HCT116 (cell line): ENCODE results near the gene ARRB2. TPM values are rescaled to one million over a fixed set of nuclear protein-coding genes. Genes with fewer than 3 reads are reported as not detected.

Experiments used
- ATAC-seq: fragments of 200-7000 bp; cut with Tn5 transposase; 2 replicates; pipeline ENCODE4 v1.9.1; 2020; ENCODE audit warnings: mild to moderate bottlenecking, moderate library complexity
- BruUV-seq: library from RNA; stranded (reverse); fragments of 400-500 nt; replicated peaks from 2 replicates; lab custom pipeline; 2021; lab: Mats Ljungman, UMichigan
- CTCF ChIA-PET: fragments of 300-600 bp; sonication (Branson Sonifier 250); formaldehyde crosslinking; loops from one replicate; lab custom pipeline; 2021; ENCODE audit warnings: antibody characterized with exemption; lab: Charles Lee
- POLR2A ChIA-PET: fragments of 300-600, 350-600 bp; sonication (Branson Sonifier 250); formaldehyde crosslinking; loops from one replicate; lab custom pipeline; 2021; ENCODE audit warnings: antibody characterized with exemption; lab: Charles Lee
- RAD21 ChIA-PET, 2 experiments: fragments of 300-600 bp; sonication (Branson Sonifier 250); formaldehyde crosslinking; loops; one replicate each; lab custom pipeline; 2023; ENCODE audit warnings: low total read pairs in 2 of 2; ENCODE audit not compliant: uncharacterized antibody in 2 of 2, unreplicated experiment in 2 of 2, low non-redundant PET in 1 of 2; lab: Charles Lee
- DNase-seq: peaks from one replicate; pipeline ENCODE4 v3.0.0-alpha.2; 2010; ENCODE audit warnings: low read depth, low spot score
- H2AFZ ChIP-seq: fragments of 200-600 bp; shearing (Covaris generic), sonication (generic); 2 replicates; pipeline ENCODE4 v1.6.1; 2017; ENCODE audit warnings: low read depth, mixed run types, mixed read lengths, antibody characterized with exemption, low read length; ENCODE audit not compliant: poor library complexity, severe bottlenecking
- H3K27ac ChIP-seq: 2 replicates; pipeline ENCODE4 v1.5.1; 2012; ENCODE audit warnings: low read depth, low read length
- H3K27me3 ChIP-seq: fragments of 200-600 bp; sonication (generic); 2 replicates; pipeline ENCODE4 v1.6.1; 2016; ENCODE audit warnings: mixed run types, low read length, mixed read lengths; ENCODE audit not compliant: insufficient read depth
- H3K36me3 ChIP-seq, 2 experiments: fragments of 200-500 bp in 1 of 2; fragments of 200-600 bp in 1 of 2; sonication (Bioruptor generic) in 1 of 2; sonication (generic) in 1 of 2; 2 replicates each; pipeline versions ENCODE4 v1.5.1 to v1.6.1; 2014 to 2016; ENCODE audit warnings: low read length in 2 of 2, inconsistent platforms in 1 of 2, mixed read lengths in 1 of 2, mixed run types in 1 of 2; ENCODE audit not compliant: insufficient read depth in 2 of 2, control insufficient read depth in 1 of 2
- H3K4me1 ChIP-seq, 2 experiments: fragments of 200-600 bp in 1 of 2; sonication (generic) in 1 of 2; 2 replicates each; pipeline versions ENCODE4 v1.5.1 to v1.6.1; 2012 to 2017; ENCODE audit warnings: low read length in 2 of 2, inconsistent platforms in 1 of 2, mild to moderate bottlenecking in 1 of 2, mixed read lengths in 1 of 2, mixed run types in 1 of 2, moderate library complexity in 1 of 2; ENCODE audit not compliant: insufficient read depth in 2 of 2, control insufficient read depth in 1 of 2
- H3K4me2 ChIP-seq: fragments of 200-600 bp; sonication (generic); 2 replicates; pipeline ENCODE4 v1.6.1; 2017; ENCODE audit warnings: mixed run types, low read length, mixed read lengths
- H3K4me3 ChIP-seq, 2 experiments: fragments of 200-600 bp in 1 of 2; sonication (generic) in 1 of 2; replicated peaks in 1 of 2; 2 replicates each; pipeline ENCODE4 v1.5.1; 2011 to 2016; ENCODE audit warnings: low read length in 2 of 2, control low read depth in 1 of 2, low read depth in 1 of 2, mild to moderate bottlenecking in 1 of 2, mixed read lengths in 1 of 2, mixed run types in 1 of 2
- H3K79me2 ChIP-seq: fragments of 200-600 bp; sonication (generic); 2 replicates; pipeline ENCODE4 v1.6.1; 2017; ENCODE audit warnings: mild to moderate bottlenecking, mixed run types, low read length, moderate library complexity, mixed read lengths; ENCODE audit not compliant: insufficient read depth
- H3K9ac ChIP-seq: fragments of 200-600 bp; sonication (generic); 2 replicates; pipeline ENCODE4 v1.6.1; 2016; ENCODE audit warnings: low read length, mixed read lengths
- H3K9me2 ChIP-seq: fragments of 200-600 bp; sonication (generic), shearing (Covaris generic); 2 replicates; pipeline ENCODE4 v1.6.1; 2017; ENCODE audit warnings: mixed run types, mild to moderate bottlenecking, moderate library complexity; ENCODE audit not compliant: insufficient read depth
- H3K9me3 ChIP-seq, 2 experiments: fragments of 200-500 bp in 1 of 2; fragments of 200-600 bp in 1 of 2; sonication (Bioruptor generic) in 1 of 2; sonication (generic) in 1 of 2; 2 replicates each; pipeline ENCODE4 v1.6.1; 2014 to 2017; ENCODE audit warnings: low read length in 2 of 2, mixed read lengths in 2 of 2, inconsistent platforms in 1 of 2, low read depth in 1 of 2, mild to moderate bottlenecking in 1 of 2, mixed run types in 1 of 2, moderate library complexity in 1 of 2; ENCODE audit not compliant: control insufficient read depth in 1 of 2, insufficient read depth in 1 of 2
- H4K20me1 ChIP-seq: fragments of 200-600 bp; sonication (generic), shearing (Covaris generic); 2 replicates; pipeline ENCODE4 v1.6.1; 2017; ENCODE audit warnings: mixed run types, mild to moderate bottlenecking, moderate library complexity; ENCODE audit not compliant: insufficient read depth
- ATF3 ChIP-seq: IDR thresholded peaks from 2 replicates; pipeline ENCODE4 v1.6.1; 2012
- CBX3 ChIP-seq: IDR thresholded peaks from 2 replicates; pipeline ENCODE4 v1.6.1; 2012; ENCODE audit warnings: low read depth
- CTCF ChIP-seq, 3 experiments: fragments of 200-600 bp in 1 of 3; sonication (generic) in 1 of 3; IDR thresholded peaks in 2 of 3; conservative IDR thresholded peaks in 1 of 3; 2 replicates each; pipeline ENCODE4 v1.5.1; 2012 to 2017; ENCODE audit warnings: low read depth in 2 of 3, low read length in 2 of 3, antibody characterized with exemption in 1 of 3, borderline replicate concordance in 1 of 3, control low read depth in 1 of 3, mild to moderate bottlenecking in 1 of 3, mixed read lengths in 1 of 3, mixed run types in 1 of 3, moderate library complexity in 1 of 3; ENCODE audit not compliant: insufficient read depth in 1 of 3
- EGR1 ChIP-seq: IDR thresholded peaks from 2 replicates; pipeline ENCODE4 v1.6.1; 2012; ENCODE audit warnings: low read depth
- EZH2 ChIP-seq: fragments of 200-600 bp; sonication (generic); IDR thresholded peaks from 2 replicates; pipeline ENCODE4 v1.6.1; 2017; ENCODE audit warnings: antibody characterized with exemption, mixed run types
- FOSL1 ChIP-seq: IDR thresholded peaks from 2 replicates; pipeline ENCODE4 v1.6.1; 2012; ENCODE audit warnings: low read depth
- JUND ChIP-seq: IDR thresholded peaks from 2 replicates; pipeline ENCODE4 v1.6.1; 2012
- MAX ChIP-seq: IDR thresholded peaks from 2 replicates; pipeline ENCODE4 v1.6.1; 2012
- POLR2A ChIP-seq: IDR thresholded peaks from 2 replicates; pipeline ENCODE4 v1.7.0; 2011; ENCODE audit warnings: borderline replicate concordance; ENCODE audit not compliant: insufficient read depth, insufficient read length; ENCODE audit errors: extremely low read depth
- POLR2AphosphoS5 ChIP-seq: IDR thresholded peaks from 2 replicates; pipeline ENCODE4 v1.6.1; 2011; ENCODE audit warnings: mild to moderate bottlenecking, low read depth, low read length, moderate library complexity
- RAD21 ChIP-seq: IDR thresholded peaks from 2 replicates; pipeline ENCODE4 v1.6.1; 2012; ENCODE audit warnings: low read depth, mild to moderate bottlenecking
- SP1 ChIP-seq: IDR thresholded peaks from 2 replicates; pipeline ENCODE4 v1.6.1; 2012; ENCODE audit warnings: low read depth
- SRF ChIP-seq: IDR thresholded peaks from 2 replicates; pipeline ENCODE4 v1.6.1; 2012; ENCODE audit warnings: low read depth
- TCF7L2 ChIP-seq: IDR thresholded peaks from 2 replicates; pipeline ENCODE4 v1.7.0; 2011; ENCODE audit warnings: borderline replicate concordance, inconsistent platforms; ENCODE audit not compliant: insufficient read depth, insufficient read length; ENCODE audit errors: extremely low read depth
- YY1 ChIP-seq: IDR thresholded peaks from 2 replicates; pipeline ENCODE4 v1.6.1; 2011; ENCODE audit warnings: low read length, low read depth, moderate library complexity, mild to moderate bottlenecking; ENCODE audit not compliant: insufficient replicate concordance; ENCODE audit errors: extremely low read depth
- ZFX ChIP-seq: fragments of 450-650 bp; IDR thresholded peaks from 2 replicates; pipeline ENCODE4 v1.6.1; 2017
- ZNF274 ChIP-seq: fragments of 200-500 bp; sonication (Bioruptor generic); IDR thresholded peaks from 2 replicates; pipeline ENCODE4 v1.6.1; 2014; ENCODE audit warnings: mild to moderate bottlenecking, low read depth, low read length, inconsistent platforms
- intact Hi-C: fragments of 100-400 bp; cut with micrococcal nuclease; formaldehyde crosslinking; loops from 2 replicates; pipeline ENCODE4 v1.10.0; 2022
- total RNA-seq: library from RNA; stranded (reverse); gene quantifications from one replicate; pipeline ENCODE4 v1.2.1, GENCODE V29; 2021; ENCODE audit not compliant: unreplicated experiment

ARRB2 gene
- total RNA-seq, 1 experiment from 2014 or later = 70.8 TPM

DNA sequence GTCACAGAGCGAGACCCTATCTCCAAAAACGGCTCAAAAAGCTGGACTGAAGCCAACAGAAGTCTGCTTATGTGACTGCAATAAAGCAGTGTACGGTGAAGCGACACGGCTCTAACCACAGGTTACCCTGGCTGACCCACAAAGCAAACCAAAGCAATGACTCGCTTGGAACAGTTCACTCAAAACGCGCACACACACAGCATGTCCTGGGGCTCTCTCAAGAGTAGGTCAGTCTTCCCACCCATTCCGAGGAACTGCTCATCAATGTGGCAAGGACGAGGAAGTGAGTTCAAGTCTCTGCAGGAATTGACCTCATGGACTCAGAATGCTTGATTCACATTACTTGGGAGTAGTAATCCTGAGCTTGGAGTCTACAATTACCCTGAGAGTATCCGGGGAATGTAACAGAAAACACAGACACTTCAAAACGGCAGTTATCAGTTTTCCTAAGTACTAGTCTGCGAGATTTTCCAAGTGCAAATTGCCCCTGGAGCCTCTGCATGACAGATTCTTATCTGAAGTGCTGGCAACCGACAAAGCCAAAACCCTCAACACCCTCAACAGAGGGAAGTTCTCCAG lies 31.9 kb upstream of the ARRB2 start:
- intact Hi-C loops = no loop called here
- no peaks in the 10 kb centered on the region for H3K9me3 ChIP-seq
- H2AFZ ChIP-seq = no peak overlapping the region
- H3K4me3 ChIP-seq = no peak overlapping the region
- RAD21 ChIA-PET = no interaction called here
- TF ChIP-seq CBX3 (0 out of 2 replicates have a peak, but pooled peaks have one; percentile 14), MAX (peak; percentile 45; the same call in 1 of the 2 replicates), JUND (peak; percentile 32; the same call in 1 of the 2 replicates), FOSL1 (peak; percentile 50; the same call in 1 of the 2 replicates), POLR2A (no peak), SP1 (peak; percentile 53; the same call in 1 of the 2 replicates), SRF (no peak)
- H3K9me2 ChIP-seq = no peaks in the 10 kb centered on the region
- peaks cover 6% of the 10 kb centered on the region; the same call in 1 of the 2 replicates for H4K20me1 ChIP-seq
- ATAC-seq (peak; percentile 79), DNase-seq (peak; percentile 61)
- CTCF ChIA-PET = no interaction called here
- BruUV-seq = no TSS peak
- H3K4me1 ChIP-seq = peaks cover 24 to 36% of the 10 kb centered on the region in 2 experiments
- peak overlapping the region; percentile 46 for H3K4me2 ChIP-seq
- peak overlapping the region; percentile 29; the same call in 1 of the 2 replicates for H3K27ac ChIP-seq
- POLR2A ChIA-PET = no interaction called here
- H3K36me3 ChIP-seq = peaks cover 49 to 56% of the 10 kb centered on the region in 2 experiments; a peak in 3 of 4 replicates
- H3K9ac ChIP-seq = 0 out of 2 replicates have a peak overlapping the region, but pooled peaks have one; percentile 21
- no peaks in the 10 kb centered on the region for H3K27me3 ChIP-seq
- peaks cover 11% of the 10 kb centered on the region; the same call in 1 of the 2 replicates for H3K79me2 ChIP-seq

DNA sequence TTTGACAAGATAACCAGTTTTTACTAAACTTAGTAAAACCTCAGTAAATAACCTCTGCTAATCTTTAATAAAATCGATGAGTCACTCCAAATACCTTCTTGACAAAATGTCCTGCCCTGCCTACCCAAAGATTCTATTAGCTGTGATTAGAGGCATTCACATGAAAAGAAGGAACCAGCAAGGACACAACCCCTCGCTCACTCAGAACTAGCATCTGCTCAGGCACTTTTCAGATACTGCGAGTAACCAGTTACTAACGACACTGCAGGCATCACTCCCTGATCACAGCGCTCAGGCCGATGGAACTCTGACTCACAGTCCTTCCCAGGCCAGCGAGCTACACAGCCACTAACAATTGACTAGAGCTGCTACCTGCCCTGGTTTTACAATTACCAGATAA lies 30.8 kb upstream of the ARRB2 start:
- peaks cover 44 to 47% of the 10 kb centered on the region in 2 experiments; a peak in 3 of 4 replicates for H3K36me3 ChIP-seq
- no TSS peak for BruUV-seq
- POLR2A ChIA-PET = no interaction called here
- peaks cover 24 to 36% of the 10 kb centered on the region in 2 experiments for H3K4me1 ChIP-seq
- intact Hi-C loops = no loop called here
- H3K4me3 ChIP-seq = no peak overlapping the region
- H3K9me2 ChIP-seq = no peaks in the 10 kb centered on the region
- peak overlapping the region; percentile 36; the same call in 1 of the 2 replicates for H3K27ac ChIP-seq
- RAD21 ChIA-PET = interaction anchor here in 1 of 2 experiments (0.6 kb wide), 1 partner anchor 98 kb away, joined by 3 read pairs; no protein-coding TSS in a partner anchor
- H3K9me3 ChIP-seq = no peaks in the 10 kb centered on the region
- CTCF ChIA-PET = no interaction called here
- 0 out of 2 replicates have a peak, but pooled peaks have one; percentile 43 for TF ChIP-seq FOSL1
- TF ChIP-seq TCF7L2 = no peak
- no peak for TF ChIP-seq ZFX
- TF ChIP-seq JUND = peak; percentile 13; the same call in 1 of the 2 replicates
- TF ChIP-seq SP1 = 0 out of 2 replicates have a peak, but pooled peaks have one; percentile 21
- no peak for TF ChIP-seq RAD21
- TF ChIP-seq ZNF274 = no peak
- TF ChIP-seq CTCF (IDR thresholded peaks at IDR 0.05 in 2 of 3, conservative IDR thresholded peaks at IDR 0.05 in 1 of 3; ENCODE audit: borderline replicate concordance in 1 of 3, insufficient read depth in 1 of 3, low read depth in 2 of 3, low read length in 2 of 3) = no peak
- no peak for TF ChIP-seq ATF3
- no peak for TF ChIP-seq YY1
- TF ChIP-seq EGR1 = no peak
- TF ChIP-seq EZH2 = no peak
- no peak for TF ChIP-seq POLR2AphosphoS5
- H2AFZ ChIP-seq = no peak overlapping the region
- peaks cover 6% of the 10 kb centered on the region; the same call in 1 of the 2 replicates for H4K20me1 ChIP-seq
- DNase-seq (peak; percentile 32), ATAC-seq (peak; percentile 78)
- H3K4me2 ChIP-seq = peak overlapping the region; percentile 46
- H3K27me3 ChIP-seq = no peaks in the 10 kb centered on the region
- peak overlapping the region; percentile 21 for H3K9ac ChIP-seq
- H3K79me2 ChIP-seq = peaks cover 19% of the 10 kb centered on the region
